Activated CD4-positive, CD25-positive, alpha-beta regulatory T cell treated with anti-CD3 and anti-CD28 coated beads, Interleukin-2, amount 50 U/mL, for 24 hours (primary cell): ENCODE data around the gene LNPEP.

Experiments used
- ATAC-seq, 2 donors: fragments of 150-1000 bp; cut with Tn5 transposase; one replicate each; pipeline ENCODE4 v1.10.0; 2021; ENCODE audit warnings: mild to moderate bottlenecking in 1 of 2, moderate library complexity in 1 of 2

The LNPEP gene

DNA sequence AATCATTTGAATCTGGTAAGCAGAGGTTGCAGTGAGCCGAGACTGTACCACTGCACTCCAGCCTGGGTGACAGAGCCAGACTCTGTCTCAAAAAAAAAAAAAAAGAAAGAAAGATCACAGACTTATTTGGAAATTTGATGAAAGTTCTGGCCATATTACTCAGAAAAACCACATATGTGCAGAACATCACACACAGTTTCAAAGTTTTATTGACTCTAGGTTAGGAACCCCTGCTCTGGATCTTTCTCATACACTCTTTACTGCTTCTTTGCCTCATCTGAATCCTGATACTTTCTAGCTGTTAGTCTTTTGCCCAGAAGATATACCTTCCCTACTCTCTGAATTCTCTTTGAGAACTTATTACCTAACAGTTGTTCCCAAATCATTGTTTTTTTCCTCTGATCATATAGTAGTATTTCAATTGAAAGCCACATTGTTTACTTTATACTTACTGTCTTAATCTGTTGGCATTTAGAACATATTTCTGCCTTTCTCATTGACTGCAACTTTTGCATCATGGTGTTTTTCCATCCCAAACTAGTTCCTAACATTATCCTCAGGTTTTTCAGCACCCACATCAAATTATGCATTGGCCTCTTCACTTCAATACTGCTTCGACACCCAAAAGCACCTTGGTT, 68.7 kb downstream of the LNPEP start:
- peak; percentile 66 to 74 for ATAC-seq

DNA sequence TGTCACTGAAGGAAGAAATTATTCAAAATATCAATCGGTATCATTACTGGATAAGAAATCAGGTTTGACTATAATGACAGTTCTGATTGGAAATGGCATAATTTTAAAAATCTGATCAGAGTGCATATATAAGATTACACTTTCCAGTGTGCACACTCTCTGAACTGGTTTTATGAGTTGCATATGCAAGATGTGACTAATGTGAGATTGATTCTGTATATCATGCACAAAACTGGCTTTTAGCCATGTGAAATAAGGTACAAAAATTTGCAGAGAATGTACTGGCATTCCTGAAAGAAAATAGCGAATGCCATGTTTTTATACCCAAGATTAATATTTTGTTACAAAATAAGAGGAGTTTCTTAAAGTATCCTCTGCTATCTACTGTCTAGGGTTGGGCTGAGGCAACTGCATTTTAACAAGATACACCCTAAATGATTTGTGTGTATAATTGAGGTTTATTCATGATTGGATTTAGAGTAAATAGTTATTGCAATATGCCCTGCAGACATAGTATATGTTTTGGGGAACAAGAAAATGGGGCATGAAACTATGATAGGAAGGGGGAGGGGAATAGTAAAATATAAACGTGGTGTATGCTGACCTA, 70.7 kb downstream of the LNPEP start:
- ATAC-seq = no peak

DNA sequence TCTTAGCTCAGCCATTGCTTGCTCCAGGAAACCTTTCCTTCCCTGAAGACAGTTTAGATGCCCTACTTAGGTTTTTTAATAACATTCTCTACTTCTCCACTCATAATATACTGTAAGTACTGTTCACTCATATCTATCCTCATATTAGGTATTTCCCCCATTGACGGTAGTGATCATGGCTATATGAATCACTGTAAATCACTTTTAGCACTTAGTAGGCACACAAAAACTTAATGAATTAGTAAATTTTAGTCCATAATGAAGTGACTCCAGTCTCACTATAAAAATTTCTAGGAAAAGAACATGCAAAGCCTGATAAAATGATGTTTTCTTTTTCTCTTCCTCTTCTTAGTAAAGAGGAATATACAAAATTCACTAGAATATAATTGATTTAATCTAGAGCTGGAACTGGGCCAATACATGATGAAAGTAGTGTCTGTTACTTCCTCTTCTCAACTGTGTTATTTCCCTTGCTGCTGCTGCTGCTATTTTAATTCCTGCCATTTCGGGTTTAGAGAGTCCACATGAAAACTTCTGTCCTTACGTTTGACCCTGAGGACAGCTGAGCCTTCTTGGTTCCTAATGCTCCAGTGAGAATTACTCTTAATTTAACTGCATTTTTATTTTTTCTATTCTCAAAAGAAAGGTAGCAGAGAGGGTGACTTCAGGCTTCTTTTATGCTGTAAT, 73.5 kb downstream of the LNPEP start:
- peak; percentile 73 to 76 for ATAC-seq

DNA sequence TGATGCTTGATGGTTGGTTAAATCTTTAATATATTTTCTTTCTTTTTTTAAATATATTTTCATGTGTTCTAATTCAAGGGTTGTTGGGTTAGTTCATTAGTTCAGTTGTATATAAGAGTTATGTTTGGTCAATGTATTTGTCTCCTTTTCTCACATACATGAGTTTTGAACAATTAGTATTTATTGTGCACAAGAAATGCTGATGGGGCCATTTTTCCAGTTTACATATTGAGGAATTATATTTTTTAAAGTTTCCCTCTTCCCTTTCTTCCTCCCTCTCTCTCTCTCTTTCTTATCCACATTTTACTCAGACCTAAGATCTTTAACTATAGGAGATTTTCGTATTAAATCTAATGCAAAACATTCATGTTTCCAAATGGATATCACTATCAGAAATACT, 74.0 kb downstream of the LNPEP start:
- ATAC-seq = no peak

DNA sequence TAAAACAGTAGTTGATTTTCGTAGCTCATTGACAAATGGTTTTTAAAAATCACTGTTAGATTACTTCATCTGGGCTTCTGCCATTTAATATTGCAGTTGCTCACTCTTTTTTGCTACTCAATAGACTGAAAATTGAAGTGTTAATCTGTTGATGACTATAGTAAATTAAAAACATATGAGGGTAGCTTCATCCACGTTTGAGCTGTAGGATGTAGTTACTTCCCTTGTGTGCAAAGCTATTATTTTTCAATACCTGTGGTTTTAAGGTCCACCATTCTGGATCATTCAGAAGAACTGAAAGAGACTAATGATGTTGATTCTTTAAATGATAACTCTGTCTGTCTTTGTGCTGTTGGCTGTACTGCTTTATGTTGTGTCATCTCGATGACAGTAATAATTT, 74.7 kb downstream of the LNPEP start:
- ATAC-seq = no peak

DNA sequence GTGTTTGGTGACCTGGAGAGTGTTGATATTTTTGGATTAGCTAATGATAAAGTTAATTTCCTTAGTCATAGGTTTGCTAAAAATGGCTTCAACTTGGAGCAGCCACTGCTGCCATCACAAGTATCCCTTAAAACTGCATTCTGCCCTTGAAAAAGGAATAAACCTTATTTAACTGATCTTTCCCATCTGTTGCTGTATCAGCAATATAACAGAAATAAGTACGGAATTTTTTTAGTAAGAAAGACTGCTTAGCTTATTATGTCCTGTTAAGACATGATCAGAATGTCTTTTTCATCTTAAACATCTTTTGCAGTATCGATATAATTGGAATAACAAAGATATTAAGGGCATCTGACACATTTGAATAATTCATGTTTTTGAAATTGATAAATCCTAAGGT, 75.7 kb downstream of the LNPEP start:
- ATAC-seq = no peak

DNA sequence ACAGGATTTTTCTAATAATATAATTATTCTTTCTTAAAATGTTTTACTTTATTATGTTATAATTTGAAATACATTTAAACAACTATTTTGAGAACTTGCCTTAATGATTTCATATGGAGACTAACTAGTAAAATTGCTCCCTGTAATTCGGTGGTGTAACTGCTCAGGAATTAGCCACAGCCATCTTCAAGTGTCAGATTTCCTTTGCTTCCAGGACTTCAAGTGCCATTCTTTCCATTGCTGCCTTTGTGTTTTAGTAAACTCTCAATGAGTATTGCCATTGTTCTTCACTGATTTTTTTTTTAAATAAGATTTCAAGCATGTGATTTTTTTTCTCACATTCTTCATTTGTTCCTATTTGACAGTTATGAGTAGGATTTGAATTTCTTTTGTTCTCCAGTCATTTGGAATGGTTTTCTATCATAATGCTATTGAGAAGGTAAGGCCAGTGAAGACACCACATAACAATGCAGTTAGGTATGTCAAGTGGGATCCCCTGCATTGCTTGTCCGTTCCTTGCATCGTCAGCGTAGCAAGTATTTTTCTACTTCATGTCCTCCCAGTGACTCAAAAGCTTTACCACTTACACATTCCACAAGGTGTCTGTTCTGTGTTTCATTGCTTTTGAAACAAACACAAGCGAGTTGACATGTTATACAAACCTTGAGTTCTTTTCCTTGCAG, 83.7 kb downstream of the LNPEP start:
- ATAC-seq = no peak

DNA sequence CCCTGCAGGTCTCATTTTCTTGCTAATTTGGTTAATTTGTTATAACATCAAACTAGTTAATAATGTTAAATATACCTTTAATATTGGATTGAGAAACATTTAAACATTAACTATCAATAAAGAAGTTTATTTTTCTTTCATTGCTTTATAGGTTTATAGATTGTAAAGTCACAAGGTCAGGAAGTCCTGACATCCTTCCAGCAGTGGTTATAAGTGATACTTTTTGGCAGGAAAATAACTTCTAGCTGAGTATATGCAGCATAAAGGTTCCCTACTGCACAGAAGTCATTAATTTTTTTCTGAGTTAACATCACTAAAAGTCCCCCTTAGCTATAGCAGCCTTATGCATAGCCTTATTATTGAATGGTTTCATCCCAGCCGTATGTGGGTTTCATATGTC, 85.5 kb downstream of the LNPEP start:
- ATAC-seq = no peak

DNA sequence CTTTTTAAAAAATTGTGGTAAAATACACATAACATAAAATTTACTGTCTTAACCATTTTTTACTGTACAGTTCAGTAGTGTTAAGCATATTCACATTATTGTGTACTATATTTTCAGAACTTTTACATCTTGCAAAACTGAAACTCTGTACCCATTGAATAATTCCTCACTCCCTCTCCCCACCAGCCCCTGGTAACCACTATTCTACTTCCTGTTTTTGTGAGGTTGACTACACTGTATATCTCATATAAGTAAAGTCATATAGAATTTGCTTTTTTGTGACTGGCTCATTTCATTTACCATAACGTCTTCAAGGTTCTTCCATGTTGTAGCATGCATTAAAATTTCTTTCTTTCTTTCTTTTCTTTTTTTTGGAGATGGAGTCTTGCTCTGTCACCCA, 87.0 kb downstream of the LNPEP start:
- peak; percentile 58 to 72 for ATAC-seq

DNA sequence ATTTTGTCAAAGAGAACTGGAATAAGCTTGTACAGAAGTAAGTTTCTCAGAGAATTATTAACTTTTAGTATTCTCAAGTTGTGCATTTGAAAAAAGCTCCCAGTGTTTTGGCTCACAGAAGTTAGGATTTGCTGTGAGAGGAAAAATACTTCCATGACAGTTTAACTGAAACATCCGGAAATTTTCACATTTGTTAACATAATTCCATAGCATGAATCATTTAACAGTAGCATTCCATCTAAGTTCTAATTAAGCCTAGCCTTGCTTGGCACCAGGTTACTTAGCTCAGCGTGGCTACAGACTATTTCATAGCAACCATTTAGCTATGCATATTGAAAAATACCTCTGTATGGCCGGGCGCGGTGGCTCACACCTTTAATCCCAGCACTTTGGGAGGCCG, 90.8 kb downstream of the LNPEP start:
- no peak for ATAC-seq

DNA sequence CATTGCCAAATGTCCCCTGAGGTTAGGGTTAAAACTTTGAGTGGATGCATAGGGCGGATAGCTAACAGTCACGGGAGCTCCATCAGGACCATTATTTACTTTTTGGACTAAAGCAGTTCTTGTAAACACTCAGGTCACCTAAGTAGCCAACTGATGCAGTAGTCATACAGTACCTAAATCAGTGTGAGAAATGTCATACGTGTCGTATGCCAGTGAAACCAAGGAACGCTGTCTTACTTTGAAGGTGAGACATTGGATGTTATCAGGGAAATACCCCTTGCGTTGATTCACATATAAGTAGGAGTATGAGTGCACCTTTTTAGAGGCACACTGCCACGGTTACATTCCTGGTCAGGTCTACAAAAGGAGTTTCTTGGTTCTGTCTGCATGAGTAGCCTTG, 101.9 kb downstream of the LNPEP start:
- ATAC-seq = peak; percentile 35 to 78

DNA sequence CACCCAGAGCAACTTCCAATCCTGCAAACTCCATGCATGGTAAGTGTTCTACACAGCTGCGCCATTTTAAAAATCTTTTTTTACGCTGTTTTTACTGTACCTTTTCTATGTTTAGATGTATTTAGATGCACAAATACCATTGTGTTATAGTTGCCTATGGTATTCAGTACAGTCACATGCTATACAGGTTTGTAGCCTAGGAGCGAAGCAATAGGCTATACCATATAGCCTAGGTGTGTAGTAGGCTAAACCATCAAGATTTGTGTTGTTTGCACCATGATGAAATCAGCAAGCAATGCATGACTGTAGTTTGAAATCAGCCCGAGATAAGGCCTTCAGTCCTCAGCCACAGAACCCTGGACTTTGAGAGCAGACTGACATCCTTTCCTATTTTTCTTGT, 105.4 kb downstream of the LNPEP start:
- ATAC-seq = no peak

DNA sequence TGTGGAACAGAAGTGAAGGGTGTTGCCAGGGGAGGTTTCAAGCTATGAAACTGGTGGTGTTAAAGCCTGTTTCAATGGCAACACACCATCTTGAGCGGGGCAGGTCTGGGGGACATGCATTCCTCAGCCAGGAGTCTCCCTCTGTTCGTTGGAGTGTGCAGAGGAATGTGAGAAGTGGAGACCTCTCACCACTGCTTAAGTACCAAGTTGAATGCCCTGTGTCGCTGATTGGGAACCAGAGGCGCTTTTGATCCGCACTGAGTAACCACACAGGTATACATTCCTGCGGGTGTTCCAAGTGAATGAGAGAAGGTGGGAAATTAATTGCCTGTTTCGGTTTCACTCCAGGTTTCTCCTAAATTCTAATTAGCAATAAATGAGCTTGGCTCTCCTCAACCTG, 107.1 kb downstream of the LNPEP start:
- no peak for ATAC-seq

DNA sequence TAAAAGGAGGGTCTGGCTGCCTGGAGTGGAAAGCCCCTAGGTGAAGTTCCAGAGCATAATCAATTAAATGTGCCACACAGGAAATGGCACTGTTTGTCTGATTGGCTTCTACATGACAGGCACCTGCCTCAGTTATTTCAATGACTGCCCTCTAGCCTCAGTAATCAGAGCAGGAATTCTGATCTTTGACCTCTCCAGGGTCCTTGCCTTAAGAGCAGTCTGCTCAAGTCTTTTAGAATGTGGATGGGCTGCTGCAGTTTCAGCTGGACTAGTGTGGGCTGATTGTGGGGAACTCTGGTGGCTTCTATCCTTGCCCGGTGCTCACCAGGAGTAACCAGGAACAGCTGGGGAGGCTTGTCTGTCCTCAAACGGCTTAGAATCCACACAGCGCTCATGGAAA, 107.6 kb downstream of the LNPEP start:
- no peak for ATAC-seq

DNA sequence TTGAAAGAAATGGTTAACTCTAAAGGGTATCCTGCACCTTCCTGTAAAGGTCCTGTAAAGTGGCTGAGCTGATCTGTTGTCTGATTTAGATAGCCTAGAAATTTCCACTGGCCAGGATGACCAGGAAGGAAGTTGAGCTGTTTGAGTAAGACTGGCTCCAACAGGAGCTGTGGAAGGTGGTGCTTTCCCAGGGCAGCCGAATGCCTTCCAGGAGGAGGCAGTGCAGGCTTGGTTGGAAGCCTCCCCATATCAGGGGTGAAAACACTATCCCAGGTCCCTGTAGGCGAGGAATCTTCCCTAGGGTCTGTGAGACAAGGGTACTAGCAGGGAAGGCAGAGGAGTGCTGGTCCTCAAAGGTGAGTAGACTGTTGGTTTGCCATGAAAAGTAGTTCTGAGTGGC, 108.2 kb downstream of the LNPEP start:
- ATAC-seq = no peak

DNA sequence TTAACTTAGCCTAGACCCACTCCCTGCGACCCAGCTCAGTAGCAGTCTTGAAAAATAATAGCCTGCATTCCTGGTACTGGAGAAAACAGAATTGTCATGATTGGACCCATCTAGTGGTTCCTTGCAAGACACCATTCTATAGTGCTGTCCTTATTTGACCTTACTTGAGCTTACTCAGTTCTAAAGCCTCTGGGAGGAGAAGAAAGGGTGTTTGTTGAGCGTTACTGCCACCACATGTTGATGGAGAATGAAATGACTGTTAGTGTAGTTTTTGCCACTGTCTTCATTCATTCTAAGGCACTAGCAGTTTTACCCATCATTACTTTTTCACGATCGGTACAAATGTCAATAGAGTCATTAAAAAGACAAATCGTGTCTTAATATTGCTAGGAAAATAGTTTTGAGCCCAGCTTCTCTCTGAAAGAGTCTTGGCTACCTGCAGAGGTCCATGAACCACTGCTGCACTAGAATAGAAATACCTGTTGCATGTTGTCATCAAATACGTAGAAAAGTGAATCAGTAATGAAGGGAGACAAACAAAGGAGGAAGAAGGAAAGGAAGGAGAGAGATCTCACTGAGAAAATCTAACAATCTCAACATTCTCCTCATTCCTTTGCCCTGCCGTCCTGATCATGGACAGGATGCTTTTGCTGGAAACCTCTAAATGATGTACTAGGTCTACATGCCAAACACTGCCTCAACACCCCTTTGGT, 110.5 kb downstream of the LNPEP start:
- no peak for ATAC-seq

DNA sequence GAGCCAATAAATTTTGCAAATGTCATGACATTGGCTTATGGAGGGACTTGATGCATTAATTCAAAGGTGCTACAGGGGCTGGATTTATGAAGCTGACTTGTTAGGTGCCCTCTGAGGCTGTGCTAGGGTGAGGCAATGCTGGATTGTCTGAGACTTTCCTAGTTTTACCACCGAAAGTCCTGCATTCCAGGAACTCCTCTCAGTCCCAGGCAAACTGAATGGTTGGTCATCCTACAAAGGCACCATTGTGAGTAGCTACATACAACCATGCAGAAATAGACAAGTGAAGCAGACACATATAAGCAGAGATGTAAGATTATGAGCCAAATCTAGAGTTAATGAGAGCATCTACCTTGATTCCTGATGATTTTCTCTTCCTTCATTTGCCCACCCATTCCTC, 111.2 kb downstream of the LNPEP start:
- ATAC-seq = no peak

DNA sequence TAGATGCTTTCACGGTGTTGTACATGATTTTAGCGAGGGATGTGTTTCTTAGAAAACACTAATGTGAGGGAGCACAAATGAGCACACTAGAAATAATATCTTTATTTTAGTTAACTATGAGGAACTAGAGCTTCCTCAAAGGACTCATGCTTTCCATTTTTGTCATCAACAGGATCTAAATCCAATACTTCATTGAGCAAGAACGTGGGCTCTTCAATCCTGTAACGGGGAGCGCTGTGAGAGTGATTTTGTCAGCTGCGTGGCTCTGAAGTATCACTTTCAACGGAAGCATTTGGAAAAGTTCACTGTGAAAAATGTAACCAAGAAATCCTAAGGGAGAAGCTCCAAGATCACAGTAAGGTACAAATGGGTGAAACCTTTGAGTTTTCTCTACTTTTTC, 113.3 kb downstream of the LNPEP start:
- no peak for ATAC-seq

DNA sequence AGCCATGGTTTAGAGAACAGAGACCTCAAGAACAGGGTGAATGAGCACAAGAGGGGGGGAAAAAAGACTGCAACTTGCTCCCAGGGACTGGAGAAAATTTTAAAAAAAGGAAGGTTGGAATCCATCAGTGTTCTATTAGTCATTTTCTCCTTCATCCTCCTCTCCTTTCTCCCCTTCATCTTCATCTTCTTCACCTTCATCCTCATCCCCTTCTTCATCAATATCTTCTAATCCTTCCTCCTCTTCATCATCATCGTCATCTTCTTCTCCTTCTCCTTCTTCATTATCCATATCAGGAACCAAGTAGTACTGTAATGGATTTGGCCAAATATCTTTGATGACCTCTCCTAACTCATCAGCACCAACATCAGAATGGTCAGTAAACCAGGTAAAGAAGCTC, 120.4 kb downstream of the LNPEP start:
- ATAC-seq = no peak

DNA sequence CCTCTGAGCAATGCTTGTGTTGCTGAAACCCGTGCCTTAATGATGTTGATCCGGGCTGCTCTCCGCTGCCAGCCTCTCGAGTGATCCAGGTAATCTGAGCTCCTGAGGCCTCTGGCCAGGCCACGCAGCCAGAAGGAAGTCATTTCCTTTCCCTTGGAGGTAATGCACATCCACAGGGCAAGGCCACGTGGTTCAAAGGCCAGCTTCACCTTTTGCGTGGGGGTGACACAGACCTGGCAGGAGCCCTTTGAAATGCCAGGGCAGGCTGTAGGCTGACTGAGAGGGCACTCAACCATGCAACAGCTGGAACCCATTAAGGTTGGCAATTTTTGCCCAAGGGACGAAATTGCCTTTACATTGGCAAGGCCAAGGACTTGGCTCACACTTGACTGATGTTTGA, 126.2 kb downstream of the LNPEP start:
- ATAC-seq = no peak

DNA sequence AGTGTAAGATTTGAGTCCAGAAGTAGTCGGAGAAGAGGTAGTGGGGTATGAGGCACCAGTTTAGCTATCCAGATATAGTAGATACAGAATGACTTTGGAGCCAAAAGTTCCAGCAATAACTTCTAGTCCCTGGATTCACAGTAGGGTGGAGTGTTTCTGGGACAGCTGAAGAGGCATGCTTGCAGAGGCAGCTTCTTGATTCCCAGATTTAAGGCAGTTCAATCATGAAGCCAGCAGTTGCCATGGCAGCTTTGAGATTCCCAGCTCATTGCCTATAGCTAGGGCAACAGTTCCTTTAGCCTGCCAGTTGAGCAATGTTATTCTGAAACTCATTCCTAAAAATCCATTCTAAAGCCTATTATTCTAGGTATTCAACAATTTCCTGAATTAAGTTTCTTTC, 127.4 kb downstream of the LNPEP start:
- no peak for ATAC-seq

DNA sequence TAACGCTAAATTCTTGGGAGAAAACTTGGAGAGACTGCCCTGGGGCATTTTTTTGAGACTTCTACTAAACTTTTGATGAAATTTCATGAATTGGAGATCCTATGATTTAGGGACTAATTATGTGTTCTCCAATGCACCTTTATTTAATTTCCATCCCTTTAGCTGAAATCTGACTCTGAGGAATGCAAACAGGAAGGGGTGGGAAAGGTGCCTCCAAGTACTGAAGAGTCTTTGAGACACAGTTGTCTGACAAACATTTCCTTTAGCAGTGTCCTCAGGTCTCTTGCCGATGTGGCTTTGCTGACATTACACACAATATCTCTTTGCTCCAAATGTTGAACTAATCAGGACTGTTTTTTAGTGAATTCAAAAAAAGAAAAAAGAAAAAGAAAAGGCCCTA, 129.6 kb downstream of the LNPEP start:
- no peak for ATAC-seq

DNA sequence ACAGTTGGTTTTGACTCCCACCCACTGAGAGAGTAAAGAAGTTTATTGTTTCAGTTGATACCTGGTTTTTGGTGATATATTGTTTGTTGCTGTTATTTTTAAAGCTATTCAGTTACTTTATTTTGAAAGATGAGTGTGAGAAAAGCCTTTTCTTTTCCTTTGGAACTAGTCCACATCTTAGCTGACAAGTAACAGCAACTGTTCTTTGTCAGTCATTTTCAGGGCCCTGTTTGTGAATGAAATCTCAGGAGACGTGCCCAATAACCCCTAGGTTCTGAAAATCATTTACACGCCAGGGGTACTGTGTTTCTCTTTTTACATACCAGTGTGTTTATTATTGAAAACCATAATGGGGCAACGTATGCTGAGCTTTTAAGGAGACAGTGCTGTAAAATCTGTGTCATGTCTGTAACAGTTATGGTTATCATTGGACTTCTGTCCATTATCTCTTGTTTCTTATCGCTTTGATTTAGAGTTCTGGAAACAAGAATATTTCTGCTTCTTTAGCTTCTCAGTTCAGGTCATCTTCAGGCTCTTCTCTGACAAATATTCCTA, 131.5 kb downstream of the LNPEP start:
- no peak for ATAC-seq
